HG02870 (cell line): ENCODE measurements around the gene MS4A6E.
"Not testable (repeated sequence)": the region's sequence is repeated elsewhere in the genome, so short reads cannot be mapped to it uniquely, and the experiment has no call there.

Experiments used
- ATAC-seq: cut with Tn5 transposase; IDR thresholded peaks from one replicate; pipeline ENCODE4 v1.9.1; 2021; ENCODE audit warnings: mild to moderate bottlenecking, moderate library complexity; ENCODE audit not compliant: unreplicated experiment

MS4A6E gene, protein sequence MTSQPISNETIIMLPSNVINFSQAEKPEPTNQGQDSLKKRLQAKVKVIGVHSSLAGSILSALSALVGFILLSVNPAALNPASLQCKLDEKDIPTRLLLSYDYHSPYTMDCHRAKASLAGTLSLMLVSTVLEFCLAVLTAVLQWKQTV

DNA sequence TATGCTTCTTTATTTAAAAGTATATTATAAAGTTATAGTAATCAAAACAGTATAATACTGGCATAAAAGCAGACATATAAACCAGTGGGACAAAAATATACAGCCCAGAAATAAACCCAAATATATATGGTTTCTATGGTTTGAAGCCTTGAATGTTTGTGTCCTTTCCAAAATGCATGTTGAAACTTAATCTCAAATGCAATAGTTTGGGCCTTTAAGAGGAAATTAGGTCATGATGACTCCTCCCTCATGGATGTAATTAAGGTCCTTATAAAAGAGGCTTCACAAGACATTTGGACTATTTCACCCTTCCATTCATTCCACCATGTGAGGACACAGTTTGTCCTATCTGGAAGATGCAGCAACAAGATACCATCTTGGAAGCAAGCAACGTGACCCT, at the start of gene MS4A6E:
Gene MS4A6E (plus strand): TSS at position 301 of the 400 bp plus-strand sequence. CDS start 7,641 bp downstream, outside the sequence.
- ATAC-seq, result no peak

DNA sequence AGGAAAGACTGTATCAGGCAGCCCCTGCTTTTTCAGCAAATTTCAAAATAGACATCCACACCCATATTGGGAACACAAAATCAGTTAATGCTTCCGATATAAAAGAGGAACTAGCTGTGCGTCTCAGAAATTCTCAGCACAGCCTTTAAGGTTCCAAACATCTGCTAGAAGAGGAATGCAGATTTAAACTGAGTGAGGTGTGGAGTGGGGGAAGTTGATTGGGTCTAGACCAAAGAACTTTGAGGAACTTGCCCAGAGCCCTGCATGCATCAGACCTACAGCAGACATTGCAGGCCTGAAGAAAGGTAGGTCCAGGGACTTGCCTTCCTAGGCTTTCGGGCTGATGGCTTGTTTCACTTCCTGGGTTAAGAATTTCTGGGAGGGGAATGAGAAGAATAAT, 46.6 kb upstream of the MS4A6E start, which contains the start of gene MS4A4A:
Gene MS4A4A (plus strand): TSS at position 255 of the 400 bp plus-strand sequence. CDS start 10 bp downstream, at position 265.
- no peak for ATAC-seq

DNA sequence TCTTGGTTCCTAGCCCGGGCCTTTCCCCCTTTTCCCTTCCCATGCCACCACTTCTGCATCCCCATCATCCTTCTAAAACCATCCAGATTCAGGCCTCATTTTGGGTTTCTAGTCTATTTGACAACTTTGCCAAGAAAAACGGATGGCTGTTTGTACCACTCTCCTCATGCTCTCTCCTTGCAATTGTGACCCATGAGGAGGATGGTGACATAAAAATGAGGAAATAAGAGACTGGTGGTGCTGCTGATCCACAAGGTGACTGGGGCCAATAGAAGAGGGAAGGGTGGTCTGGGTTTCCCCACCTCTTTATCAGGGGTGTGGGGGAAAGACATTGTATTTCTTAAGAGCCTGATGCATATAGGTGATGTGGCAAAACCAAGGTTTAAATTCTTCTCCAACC, 45.6 kb upstream of the MS4A6E start:
- ATAC-seq, result no peak

DNA sequence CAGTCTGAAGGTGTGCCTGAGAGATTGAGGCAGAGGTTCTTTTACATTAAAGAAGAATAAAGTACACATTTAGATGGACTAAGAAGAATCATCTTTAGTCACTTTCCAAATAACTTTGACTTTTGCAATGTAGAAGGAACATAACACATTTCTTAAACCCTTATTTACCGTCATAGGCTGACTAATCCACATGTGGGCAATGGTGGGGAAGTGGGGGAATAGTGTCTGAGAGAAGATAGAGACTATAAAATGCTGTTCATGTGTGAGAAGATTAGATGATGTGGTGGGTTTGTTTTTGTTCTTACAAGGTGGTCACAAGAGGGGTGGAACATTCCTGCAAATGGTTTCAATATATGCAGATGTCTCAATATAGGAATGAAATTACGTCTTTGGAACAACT, 44.8 kb upstream of the MS4A6E start:
- ATAC-seq, result no peak

DNA sequence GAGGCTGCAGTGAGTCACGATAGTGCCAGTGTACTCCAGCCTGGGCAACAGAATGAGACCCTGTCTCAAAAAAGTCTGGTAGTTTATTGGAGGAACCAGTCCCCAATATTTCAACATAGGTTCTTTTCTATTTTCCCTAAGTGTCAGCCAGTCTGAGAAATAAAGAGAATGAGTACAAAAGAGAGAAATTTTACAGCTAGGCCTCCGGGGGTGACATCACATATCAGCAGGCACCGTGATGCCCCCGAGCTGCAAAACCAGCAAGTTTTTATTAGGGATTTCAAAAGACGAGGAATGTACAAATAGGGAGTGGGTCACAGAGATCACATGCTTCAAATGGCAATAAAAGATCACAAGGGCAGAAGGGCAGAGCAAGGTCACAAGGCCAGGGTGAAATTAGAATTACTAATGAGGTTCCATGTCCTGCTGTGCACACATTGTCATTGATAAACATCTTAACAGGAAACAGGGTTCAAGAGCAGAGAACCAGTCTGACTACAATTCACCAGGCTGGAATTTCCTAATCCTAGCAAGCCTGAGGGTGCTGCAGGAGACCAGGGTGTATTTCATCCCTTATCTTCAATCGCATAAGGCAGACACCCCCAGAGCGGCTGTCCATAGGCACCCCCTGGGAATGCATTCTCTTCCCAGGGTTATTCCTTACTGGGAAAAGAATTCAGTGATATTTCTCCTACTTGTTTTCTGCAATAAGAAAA, 41.5 kb upstream of the MS4A6E start:
- not testable (repeated sequence) for ATAC-seq

DNA sequence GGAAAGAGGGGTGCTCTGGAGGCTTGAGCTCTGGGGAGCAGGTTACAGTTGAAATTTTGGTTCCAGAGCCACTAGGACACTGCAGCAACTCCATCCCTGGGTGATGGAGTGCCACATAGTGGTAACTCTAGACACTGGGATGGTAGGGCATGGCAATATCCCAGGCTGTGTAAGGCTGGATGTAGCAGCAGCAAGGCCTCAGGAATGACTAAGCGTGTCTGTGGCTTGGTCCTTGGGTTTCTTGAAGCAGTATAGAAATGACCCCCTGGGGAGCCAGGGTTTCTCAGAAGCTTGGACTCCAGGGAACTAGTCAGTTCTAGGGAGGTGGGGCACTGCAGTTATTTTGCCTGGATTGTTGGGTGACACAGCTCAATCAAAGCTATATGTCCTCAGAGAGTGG, 38.5 kb upstream of the MS4A6E start:
- ATAC-seq, result no peak

DNA sequence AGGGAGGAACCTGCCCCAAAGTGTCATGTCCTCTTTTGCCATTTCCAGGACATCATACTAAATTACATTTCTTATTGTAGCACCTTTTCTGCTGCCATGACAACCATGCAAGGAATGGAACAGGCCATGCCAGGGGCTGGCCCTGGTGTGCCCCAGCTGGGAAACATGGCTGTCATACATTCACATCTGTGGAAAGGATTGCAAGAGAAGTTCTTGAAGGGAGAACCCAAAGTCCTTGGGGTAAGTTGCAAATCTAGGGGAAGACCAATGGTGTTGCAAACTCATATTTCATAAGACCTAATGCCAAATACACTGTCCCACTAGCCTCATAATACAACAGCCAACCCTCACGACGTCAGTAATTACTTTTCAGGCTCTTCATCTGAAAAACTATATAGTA, 34.9 kb upstream of the MS4A6E start:
- no peak for ATAC-seq

DNA sequence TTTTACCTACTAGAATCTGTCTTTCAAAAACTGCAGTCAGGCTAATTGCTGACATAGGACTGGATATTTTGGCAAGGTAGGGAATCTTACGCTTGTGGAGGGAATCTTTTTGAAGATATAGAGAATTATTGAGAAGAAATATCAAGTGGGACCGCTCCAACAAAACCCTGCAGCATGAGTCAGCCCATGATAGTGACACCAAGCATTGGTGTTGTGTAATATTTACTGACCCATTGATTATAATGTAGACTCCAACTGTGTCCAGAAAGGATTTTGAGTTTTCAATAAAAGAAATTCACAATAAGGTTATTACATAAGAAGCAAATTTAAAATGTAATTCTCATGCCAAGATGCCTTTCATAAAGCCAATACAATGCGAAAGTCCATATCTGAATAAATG, 25.9 kb upstream of the MS4A6E start:
- no peak for ATAC-seq

DNA sequence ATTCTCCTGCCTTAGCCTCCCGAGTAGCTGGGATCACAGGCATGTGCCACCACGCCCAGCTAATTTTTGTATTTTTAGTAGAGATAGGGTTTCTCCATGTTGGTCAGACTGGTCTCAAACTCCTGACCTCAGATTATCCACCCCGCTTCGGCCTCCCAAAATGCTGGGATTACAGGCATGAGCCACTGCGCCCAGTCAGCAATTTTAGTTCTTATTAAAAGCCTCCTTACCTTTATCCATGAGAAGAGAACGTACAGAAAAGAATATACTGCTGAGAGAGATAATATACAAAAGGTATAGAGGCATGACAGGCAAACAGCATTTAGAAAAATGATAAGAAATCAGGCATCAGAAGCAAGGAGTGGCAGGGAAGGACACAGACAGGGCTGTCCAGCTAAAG, 25.2 kb upstream of the MS4A6E start:
- not testable (repeated sequence) for ATAC-seq

DNA sequence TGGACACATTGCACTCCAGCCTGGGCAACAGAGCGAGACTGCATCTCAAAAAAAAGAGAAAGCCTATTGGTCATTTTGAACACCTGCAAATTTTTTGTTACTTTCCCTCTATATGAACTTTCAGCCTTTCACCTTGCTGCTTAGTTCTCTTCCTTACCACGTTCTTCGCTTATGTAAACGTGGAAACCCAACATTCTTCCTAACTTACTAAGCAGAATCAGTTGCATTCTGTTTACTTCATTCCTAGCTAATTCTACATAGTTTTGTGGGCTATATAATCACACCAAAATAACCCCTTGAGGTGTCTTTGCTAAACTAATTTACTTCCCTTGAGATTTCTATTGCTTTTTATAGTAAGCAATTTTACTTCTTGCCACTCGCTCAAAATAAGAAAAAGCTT, 23.4 kb upstream of the MS4A6E start:
- no peak for ATAC-seq

DNA sequence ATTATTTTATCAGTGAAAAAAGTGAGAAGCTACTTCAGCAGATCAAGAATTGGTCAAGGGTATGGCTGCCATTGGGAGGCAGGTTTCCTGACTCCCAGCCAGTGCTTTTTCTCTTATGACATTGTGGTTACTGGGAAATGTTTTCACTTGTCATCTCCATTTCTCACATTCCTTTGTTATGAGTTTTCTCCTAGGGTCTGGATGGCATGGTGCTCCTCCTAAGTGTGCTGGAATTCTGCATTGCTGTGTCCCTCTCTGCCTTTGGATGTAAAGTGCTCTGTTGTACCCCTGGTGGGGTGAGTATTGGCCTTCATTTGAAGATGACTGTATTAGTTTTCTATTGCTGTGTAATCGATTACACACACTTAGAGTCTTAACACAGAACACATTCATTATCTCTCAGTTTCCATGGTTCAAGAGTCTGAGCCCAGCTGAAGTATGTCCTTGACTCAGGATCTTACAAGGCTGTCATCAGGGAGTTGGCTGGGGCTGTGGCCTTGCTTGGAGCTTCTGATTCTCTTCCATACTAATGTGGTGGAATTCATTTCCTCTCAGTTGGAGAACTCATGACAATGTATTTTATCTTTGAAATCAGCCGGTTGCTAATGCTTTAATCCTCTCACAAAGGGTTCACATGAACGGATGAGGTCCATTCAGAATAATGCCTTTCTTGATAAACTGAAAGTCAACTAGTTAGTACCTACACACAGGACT, 21.0 kb upstream of the MS4A6E start:
- ATAC-seq, result no peak

DNA sequence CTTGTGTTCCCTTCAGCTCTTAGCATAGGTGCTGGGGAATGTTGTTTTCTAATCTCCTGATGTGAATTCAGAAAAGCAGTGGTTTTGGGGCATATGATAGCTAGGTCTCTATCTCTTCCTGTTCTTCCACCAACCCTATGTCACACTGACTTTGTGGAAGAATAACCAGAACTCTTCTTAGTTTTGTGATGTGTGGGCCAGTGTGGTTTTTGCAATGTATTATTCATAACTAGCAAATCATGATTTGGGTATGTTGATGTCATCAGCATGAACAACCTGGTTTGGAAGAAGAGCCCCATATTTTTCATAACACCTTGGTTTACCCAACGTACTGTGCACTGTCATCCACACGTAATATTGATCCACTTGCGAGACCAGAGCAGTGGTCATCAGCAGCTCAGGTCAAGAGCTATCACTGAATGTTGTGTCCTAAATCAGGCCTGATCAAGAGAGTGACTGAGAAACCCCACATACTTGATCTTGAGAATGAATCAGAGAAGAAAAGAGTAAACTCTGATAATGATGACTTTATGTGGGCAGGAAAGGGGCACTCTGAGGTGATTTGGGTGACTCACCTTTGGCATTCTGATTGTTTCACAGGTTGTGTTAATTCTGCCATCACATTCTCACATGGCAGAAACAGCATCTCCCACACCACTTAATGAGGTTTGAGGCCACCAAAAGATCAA, 19.4 kb upstream of the MS4A6E start:
- ATAC-seq, result no peak

DNA sequence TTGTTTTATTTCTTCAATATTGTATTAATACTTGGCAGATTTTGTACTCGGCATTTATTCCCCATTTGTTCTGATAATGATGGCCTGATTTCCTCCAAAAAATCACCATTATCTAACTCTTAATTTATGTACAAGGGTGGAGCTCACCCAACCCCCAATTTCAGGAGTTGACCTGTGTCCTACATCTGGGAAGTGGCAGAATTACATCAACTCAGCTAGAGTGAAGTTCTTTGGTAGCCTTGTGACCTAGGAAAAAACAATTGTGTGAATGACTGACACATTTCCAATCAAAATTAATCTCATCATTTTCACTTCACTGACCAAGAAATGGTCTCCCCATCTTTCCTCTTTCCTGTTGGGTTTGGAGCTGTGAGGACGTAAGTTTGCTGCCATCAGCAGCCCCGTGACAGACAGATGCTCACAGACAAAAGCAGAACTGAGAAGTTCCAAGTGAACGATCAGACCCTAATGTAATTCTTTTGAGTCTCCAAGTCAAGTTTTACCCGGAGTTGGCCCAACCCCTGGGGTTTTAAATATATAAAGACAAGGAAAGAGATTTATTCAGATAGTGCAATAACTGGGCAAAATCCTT, 16.6 kb upstream of the MS4A6E start:
- ATAC-seq, result peak; percentile 47

DNA sequence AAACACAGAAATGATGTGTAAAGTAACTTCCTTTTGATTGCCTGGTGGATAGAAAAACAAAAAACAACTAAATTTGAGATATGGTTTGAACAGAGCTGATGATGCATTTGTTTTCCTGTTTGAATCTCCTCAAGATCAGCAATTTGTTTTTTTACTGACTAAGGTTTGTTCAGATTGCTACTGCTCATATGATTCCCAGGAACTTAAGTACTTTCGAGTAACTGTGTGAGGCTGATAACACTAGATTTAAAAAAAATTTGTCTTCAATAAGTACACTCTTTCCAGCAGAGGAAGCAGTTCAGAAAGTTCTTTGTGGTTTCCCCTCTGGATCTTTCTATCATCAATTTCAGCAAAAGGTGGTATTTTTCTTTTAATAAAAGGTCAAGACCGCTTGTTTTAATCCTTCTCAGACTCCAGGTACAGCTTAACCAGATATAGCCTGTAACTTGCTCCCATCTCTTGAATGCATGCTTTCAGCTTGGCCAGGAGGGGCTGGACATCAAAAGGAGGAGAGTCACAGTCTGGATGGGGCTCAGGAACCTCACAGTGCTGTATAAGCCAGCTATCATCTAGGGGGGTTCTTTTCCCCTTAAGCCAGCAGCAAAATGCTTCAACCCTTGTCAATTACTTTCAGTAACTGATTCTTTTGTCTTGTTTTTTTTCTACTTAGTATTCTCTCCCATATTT, 12.3 kb upstream of the MS4A6E start:
- no peak for ATAC-seq

DNA sequence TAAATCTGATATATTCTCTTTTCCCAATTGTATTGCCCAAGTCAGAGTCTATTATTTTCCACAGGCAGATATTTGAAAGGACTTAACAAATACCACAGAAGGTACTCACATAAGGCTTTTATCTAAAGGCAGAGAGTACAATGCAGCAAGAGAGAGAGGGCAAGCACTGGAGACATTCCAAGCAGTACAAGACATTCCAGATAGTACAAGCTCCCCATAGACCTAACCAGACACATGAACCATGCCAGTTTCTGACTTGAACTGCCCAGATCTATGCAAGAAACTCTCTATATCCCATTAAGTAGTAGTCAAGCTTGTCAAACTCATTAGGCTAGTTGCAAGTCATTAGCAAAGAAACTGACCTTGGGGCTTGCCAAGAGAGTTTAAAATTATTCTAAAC, 11.2 kb upstream of the MS4A6E start:
- ATAC-seq, result no peak

DNA sequence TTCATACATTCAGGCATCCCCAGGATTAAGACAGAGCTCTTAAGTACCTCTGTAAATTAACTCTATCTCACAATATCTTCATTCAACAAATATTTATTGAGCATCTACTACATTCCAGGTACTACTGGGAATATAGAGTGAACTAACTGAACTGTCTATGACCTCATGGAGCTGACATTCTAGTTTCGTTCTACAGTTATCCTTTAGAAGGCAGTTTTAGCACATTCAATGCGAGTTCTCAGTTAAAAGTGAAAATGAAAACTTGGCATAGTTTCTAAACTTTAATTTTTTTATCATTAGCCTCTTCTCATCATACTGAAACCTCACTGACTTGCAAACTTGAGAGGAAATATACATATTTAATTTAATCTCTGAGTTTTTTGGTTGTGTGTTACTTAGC, 10.7 kb upstream of the MS4A6E start:
- no peak for ATAC-seq

DNA sequence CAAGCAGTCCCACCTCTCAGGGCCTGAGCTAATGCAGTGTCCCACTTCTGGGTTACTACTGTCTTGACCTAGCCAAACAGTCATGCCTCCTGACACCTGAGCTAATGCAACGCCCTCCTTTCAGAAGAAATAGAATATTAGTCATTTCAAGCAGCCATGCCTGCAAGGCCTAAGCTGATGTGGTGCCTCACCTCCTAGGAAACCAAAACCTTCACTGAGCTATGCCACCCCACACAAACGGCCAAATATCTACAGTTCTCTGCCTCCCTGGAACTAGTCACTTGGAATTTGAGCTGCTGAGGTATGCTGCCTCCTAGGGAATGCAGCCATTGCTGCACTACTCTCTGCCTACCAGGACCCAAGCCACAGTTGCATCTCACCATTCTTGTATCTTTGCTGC, 8.3 kb upstream of the MS4A6E start:
- ATAC-seq, result no peak

DNA sequence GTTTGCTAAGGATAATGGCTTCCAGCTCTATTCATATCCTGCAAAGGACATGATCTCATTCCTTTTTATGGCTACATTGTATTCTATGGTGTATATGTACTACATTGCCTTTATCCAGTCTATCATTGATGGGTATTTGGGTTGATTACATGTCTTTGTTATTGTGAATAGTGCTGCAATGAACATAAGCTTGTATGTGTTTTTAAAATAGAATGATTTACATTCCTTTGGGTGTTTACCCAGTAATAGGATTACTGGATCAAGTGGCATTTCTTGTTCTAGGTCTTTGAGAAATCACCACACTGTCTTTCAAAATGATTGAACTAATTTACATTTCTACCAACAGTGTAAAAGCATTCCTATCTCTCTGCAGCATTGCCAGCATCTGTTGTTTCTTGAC, 6.0 kb upstream of the MS4A6E start:
- ATAC-seq, result no peak

DNA sequence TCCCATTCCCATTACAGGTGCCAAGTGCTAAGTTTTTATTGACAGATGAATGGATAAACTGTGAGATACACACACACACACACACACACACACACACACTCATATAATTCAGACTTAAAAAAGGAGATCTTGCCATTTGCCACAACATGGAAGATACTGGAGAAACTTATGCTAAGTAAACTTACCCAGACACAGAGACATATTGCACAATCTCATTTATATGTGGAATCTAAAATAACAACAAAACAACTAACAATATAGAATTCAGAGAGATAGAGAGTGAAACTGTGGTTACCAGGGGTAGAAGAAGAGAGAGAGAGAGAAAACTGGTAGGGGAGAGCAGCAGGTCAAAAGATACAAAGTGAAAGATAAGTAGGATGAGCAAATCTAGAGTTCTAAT, 1.4 kb downstream of the MS4A6E start:
- ATAC-seq, result no peak

DNA sequence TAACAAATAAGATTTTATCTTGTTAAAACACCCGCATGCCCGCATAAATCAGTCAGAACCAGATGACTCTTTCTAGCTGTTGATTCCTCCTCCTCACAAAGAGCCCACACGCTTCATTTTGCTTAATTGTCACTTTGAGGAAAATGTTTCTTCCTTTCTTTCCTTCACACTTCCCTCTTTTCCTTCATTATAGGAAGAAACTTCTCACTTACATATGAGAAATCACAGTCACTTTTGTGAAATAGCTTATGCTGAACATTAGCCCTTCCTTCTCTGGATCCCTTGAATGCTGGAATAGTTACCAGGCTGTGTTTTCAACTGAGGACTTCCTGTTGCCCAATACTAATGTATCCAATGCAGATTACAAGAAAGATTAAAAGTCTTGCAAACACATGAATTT, 5.8 kb downstream of the MS4A6E start:
- no peak for ATAC-seq
